ENCODE results near the gene SLC52A3. TPM values are rescaled to one million over a fixed set of nuclear protein-coding genes. Genes with fewer than 3 reads are reported as not detected.
A peak's percentile ranks its signal among the peaks of the same experiment; 100 is the strongest.
"Not testable (repeated sequence)": the region's sequence is repeated elsewhere in the genome, so short reads cannot be mapped to it uniquely, and the experiment has no call there.

The SLC52A3 gene
- not detected for total RNA-seq

DNA sequence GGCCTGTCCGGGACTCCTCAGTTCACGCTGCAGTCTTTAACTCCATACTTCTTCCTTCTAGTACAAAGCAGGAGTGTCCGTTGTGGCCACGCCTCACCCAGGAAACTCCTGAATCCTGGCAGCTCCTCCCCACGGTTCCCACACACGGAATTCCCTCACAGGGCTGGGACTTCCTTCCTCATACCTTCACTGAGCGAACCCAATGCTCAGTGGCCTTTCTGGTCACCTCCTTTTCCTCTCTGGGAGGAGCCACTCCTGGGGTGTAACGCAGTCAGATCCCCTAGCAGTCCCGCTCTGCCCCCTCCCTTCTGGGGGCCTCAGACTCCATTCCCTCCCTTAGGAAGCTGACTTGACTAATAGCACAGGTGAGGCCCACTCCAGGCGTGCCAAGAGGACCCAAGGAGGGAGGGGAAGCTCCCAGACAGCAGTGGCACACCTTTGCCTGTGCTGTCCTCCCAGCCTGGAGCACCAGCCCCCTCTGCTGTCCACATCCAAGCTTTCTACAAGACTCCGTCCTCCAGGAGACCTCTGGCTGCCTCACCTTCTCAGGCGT lies at the start of gene SLC52A3:
Gene SLC52A3, minus strand, starts transcription at position 75 of the 553 bp plus-strand sequence. CDS start 2,726 bp downstream, outside the sequence.
- no peak for DNase-seq
- H3K4me1 Mint-ChIP-seq (ENCODE audit: low read depth): no peaks in the 10 kb centered on the region
- ChIA-PET POLR2A (no interaction called here), CTCF (interaction anchor here (1.1 to 2.1 kb wide), 2 partner anchors 7 to 72 kb away, joined by 3 to 10 read pairs; no protein-coding TSS in a partner anchor)
- H3K27me3 Mint-ChIP-seq (ENCODE audit: low read depth): peaks cover 5% of the 10 kb centered on the region
- no peak within 1 kb of the TSS for H3K4me3 Mint-ChIP-seq
- ATAC-seq: no peak
- H3K27ac Mint-ChIP-seq: no peak within 1 kb of the TSS
- no peaks in the 10 kb centered on the region for H3K9me3 Mint-ChIP-seq (ENCODE audit: insufficient read depth)
- no peaks in the 10 kb centered on the region for H3K36me3 Mint-ChIP-seq (ENCODE audit: low read depth)

DNA sequence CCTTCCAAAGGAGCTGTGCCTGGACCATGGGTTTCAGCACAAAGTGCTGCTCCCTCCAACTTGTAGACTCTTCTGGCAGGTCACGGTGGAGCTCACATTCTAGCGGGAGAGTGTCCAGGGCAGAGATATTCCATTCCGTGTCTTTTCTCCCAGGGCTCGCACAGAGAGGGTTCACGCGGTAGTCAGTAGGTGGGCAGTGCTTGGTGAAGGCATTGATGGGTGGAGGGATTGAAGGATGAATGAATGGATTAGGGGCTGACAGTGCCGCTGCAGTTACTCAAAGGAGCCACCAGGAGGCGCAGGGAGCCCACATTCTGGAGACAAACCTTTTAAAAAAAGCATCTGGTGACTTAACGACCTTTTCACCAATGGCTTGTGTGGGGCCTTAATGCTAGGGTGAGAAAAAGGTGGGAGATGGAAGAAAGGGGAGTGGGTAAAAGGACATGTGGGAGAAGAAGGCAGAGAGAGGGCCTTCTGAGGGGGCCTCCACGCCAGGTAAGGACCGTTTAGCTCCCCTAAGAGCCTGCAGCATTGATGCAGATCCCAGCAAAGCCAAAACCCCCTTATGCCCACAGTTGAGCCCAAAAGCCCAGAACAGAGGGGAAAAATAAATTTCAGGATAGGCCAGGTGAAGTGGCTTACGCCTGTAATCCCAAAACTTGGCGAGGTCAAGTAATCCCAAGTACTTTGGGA lies 47.8 kb upstream of the SLC52A3 start:
- no peaks in the 10 kb centered on the region for H3K9me3 Mint-ChIP-seq (ENCODE audit: insufficient read depth)
- H3K27me3 Mint-ChIP-seq (ENCODE audit: low read depth): peaks cover 6% of the 10 kb centered on the region
- H3K36me3 Mint-ChIP-seq (ENCODE audit: low read depth): no peaks in the 10 kb centered on the region
- no peak overlapping the region for H3K27ac Mint-ChIP-seq
- no peak overlapping the region for H3K4me3 Mint-ChIP-seq
- H3K4me1 Mint-ChIP-seq (ENCODE audit: low read depth): no peaks in the 10 kb centered on the region
- DNase-seq (peak; percentile 74), ATAC-seq (peak; percentile 55)
- CTCF ChIA-PET: interaction anchor here (0.9 to 6.6 kb wide), 10 partner anchors 17 to 397 kb away, joined by 3 to 143 read pairs (median 4); partner anchors contain the start of gene FAM110A
- POLR2A ChIA-PET: interaction anchor here (1.4 kb wide), 1 partner anchor 140 kb away, joined by 3 read pairs; no protein-coding TSS in a partner anchor

DNA sequence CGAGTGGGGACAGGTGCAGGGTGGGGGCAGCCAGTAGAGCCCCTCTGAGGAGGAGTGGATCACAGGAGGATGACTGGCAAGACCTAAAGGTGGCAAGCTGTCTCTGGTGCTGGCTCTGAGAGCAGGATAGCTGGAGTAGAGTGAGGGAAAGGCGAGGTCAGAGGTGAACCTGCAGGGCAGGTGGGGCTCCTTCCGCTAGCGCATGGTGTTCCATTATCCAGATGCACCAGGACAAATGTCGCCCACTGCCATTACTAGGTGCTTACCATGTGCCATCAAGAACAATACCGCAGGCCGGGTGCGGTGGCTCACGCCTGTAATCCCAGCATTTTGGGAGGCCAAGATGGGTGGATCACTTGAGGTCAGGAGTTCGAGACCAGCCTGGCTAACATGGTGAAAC lies 46.9 kb upstream of the SLC52A3 start:
- CTCF ChIA-PET: interaction anchor here (0.9 to 6.6 kb wide), 10 partner anchors 18 to 398 kb away, joined by 3 to 143 read pairs (median 4); partner anchors contain the start of gene FAM110A
- POLR2A ChIA-PET: interaction anchor here (1.4 kb wide), 1 partner anchor 140 kb away, joined by 3 read pairs; no protein-coding TSS in a partner anchor
- no peaks in the 10 kb centered on the region for H3K4me1 Mint-ChIP-seq (ENCODE audit: low read depth)
- H3K36me3 Mint-ChIP-seq (ENCODE audit: low read depth): no peaks in the 10 kb centered on the region
- ATAC-seq: no peak
- no peaks in the 10 kb centered on the region for H3K9me3 Mint-ChIP-seq (ENCODE audit: insufficient read depth)
- DNase-seq: no peak
- H3K4me3 Mint-ChIP-seq: no peak overlapping the region
- H3K27ac Mint-ChIP-seq: no peak overlapping the region
- H3K27me3 Mint-ChIP-seq (ENCODE audit: low read depth): peaks cover 5% of the 10 kb centered on the region

DNA sequence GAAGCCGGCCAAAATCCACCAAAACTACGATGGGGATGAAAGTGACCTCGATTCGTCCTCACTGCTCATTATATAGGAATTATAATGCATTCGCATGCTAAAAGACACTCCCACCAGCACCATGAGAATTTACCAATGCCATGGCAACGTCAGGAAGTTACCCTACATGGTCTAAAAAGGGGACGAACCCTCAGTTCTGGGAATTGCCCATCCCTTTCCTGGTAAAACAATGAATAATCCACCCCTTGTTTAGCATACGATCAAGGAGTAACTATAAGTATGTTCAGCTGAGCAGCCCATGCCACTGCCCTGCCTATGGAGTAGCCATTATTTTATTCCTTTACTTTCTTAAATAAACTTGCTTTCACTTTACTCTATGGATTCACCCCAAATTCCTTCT lies 45.1 kb upstream of the SLC52A3 start:
- H3K4me3 Mint-ChIP-seq: no peak overlapping the region
- CTCF ChIA-PET: no interaction called here
- ATAC-seq (no peak), DNase-seq (no peak)
- H3K36me3 Mint-ChIP-seq (ENCODE audit: low read depth): no peaks in the 10 kb centered on the region
- POLR2A ChIA-PET: no interaction called here
- H3K4me1 Mint-ChIP-seq (ENCODE audit: low read depth): no peaks in the 10 kb centered on the region
- no peak overlapping the region for H3K27ac Mint-ChIP-seq
- peaks cover 3% of the 10 kb centered on the region for H3K9me3 Mint-ChIP-seq (ENCODE audit: insufficient read depth)
- peaks cover 12% of the 10 kb centered on the region for H3K27me3 Mint-ChIP-seq (ENCODE audit: low read depth)

DNA sequence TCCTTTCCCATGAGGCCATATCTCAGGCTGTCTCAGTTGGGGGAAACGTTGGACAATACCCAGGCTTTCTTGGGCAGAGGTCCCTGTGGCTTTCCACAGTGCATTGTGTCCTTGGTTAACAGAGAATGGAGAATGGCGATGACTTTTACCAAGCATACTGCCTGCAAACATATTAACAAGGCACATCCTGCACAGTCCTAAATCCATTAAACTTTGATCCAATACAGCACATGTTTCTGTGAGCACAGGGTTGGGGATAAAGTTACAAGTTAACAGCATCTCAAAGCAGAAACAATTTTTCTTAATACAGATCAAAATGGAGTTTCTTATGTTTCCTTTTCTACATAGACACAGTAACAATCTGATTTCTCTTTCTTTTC lies 44.1 kb upstream of the SLC52A3 start:
- POLR2A ChIA-PET; DNase-seq; H3K36me3 Mint-ChIP-seq (ENCODE audit: low read depth); H3K27ac Mint-ChIP-seq; H3K4me3 Mint-ChIP-seq; H3K4me1 Mint-ChIP-seq (ENCODE audit: low read depth); ATAC-seq; H3K9me3 Mint-ChIP-seq (ENCODE audit: insufficient read depth): not testable (repeated sequence)
- CTCF ChIA-PET: interaction anchor here (0.8 kb wide), 1 partner anchor 60 kb away, joined by 3 read pairs; no protein-coding TSS in a partner anchor
- H3K27me3 Mint-ChIP-seq (ENCODE audit: low read depth): peaks cover 14% of the 10 kb centered on the region

DNA sequence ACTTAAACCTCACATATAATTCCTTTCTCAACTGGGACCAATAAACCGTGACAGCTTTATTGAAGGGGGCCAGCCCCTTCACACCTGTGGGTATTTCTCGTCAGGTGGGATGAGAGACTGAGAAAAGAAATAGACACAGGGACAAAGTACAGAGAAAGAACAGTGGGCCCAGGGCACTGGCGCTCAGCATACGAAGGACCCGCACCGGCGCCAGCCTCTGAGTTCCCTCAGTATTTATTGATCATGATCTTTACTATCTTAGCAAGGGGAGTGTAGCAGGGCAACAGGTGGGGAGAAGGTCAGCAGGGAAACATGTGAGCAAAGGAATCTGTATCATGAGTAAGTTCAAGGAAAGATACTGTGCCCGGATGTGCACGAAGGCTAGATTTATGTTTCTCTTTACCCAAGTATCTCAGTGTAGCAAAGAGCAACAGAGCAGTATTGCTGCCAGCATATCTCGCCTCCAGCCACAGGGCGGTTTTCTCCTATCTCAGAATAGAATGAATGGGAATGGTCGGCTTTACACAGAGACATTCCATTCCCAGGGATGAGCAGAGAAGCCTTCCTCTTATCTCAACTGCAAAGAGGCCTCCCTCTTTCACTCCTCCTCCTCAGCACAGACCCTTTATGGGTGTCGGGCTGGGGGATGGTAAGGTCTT lies 43.6 kb upstream of the SLC52A3 start:
- H3K4me1 Mint-ChIP-seq (ENCODE audit: low read depth); H3K27ac Mint-ChIP-seq; POLR2A ChIA-PET; DNase-seq; H3K9me3 Mint-ChIP-seq (ENCODE audit: insufficient read depth); CTCF ChIA-PET; ATAC-seq; H3K36me3 Mint-ChIP-seq (ENCODE audit: low read depth); H3K4me3 Mint-ChIP-seq: not testable (repeated sequence)
- peaks cover 14% of the 10 kb centered on the region for H3K27me3 Mint-ChIP-seq (ENCODE audit: low read depth)

DNA sequence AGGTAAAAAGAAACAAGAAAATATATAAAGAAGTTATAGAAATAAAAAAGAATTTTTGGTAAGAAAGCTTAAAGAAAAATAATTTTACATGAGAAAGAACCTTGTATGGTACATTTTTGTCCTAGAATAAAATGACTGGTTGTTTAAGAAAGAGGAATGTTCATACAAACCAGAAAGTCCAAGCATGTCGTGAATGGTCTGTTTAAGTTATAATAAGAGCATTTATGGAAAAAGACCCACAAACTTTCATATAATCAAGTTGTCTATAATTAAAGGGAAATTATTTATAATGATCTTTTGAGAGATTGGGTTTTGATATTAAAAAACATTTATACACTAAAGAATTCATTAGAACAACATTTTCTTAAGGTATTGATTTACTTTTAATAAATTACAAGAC lies 37.4 kb upstream of the SLC52A3 start:
- H3K27me3 Mint-ChIP-seq (ENCODE audit: low read depth): peaks cover 12% of the 10 kb centered on the region
- H3K4me3 Mint-ChIP-seq: no peak overlapping the region
- H3K27ac Mint-ChIP-seq: no peak overlapping the region
- H3K4me1 Mint-ChIP-seq (ENCODE audit: low read depth): no peaks in the 10 kb centered on the region
- H3K36me3 Mint-ChIP-seq (ENCODE audit: low read depth): no peaks in the 10 kb centered on the region
- DNase-seq (no peak), ATAC-seq (no peak)
- CTCF ChIA-PET: interaction anchor here (1.9 kb wide), 1 partner anchor 150 kb away, joined by 15 read pairs; no protein-coding TSS in a partner anchor
- POLR2A ChIA-PET: no interaction called here
- H3K9me3 Mint-ChIP-seq (ENCODE audit: insufficient read depth): peaks cover 23% of the 10 kb centered on the region

DNA sequence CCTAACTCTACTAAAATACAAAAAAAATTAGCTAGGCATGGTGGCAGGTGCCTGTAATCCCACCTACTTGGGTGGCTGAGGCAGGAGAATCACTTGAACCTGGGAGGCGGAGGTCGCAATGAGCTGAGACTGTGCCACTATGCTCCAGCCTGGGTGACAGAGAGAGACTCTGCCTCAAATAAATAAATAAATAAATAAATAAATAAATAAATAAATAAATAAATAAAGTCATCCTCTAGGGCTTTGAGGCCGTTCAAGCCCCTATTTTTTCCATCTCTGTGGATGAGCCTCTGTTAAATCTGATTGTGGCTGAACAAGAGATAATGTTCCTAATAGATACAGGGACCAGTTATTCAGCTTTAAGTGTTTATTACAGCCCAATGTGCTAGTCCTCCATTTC lies 33.4 kb upstream of the SLC52A3 start:
- no peaks in the 10 kb centered on the region for H3K36me3 Mint-ChIP-seq (ENCODE audit: low read depth)
- POLR2A ChIA-PET: no interaction called here
- no peak for DNase-seq
- CTCF ChIA-PET: no interaction called here
- no peak overlapping the region for H3K4me3 Mint-ChIP-seq
- H3K27me3 Mint-ChIP-seq (ENCODE audit: low read depth): peaks cover 2% of the 10 kb centered on the region
- no peak for ATAC-seq
- H3K9me3 Mint-ChIP-seq (ENCODE audit: insufficient read depth): peaks cover 20% of the 10 kb centered on the region
- no peaks in the 10 kb centered on the region for H3K4me1 Mint-ChIP-seq (ENCODE audit: low read depth)
- no peak overlapping the region for H3K27ac Mint-ChIP-seq

DNA sequence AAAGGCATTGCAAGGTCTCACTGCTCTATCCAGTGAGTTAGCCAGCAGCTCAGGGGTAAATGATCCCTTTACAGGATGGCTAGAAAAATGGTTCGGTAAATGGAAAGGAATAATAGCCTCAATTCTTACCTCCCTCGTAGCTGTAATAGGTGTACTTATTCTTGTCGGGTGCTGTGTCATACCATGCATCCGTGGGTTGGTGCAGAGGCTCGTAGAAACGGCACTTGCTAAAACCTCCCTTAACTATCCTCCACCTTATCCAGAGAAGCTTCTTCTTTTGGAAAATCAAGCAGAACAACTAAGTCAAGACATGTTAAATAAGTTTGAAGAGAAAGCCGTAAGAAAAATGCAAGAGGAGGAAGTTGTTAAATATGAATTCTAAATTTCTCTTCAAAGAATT lies 31.7 kb upstream of the SLC52A3 start:
- H3K27me3 Mint-ChIP-seq (ENCODE audit: low read depth); ATAC-seq; CTCF ChIA-PET; DNase-seq; H3K4me3 Mint-ChIP-seq; H3K36me3 Mint-ChIP-seq (ENCODE audit: low read depth); H3K27ac Mint-ChIP-seq; POLR2A ChIA-PET; H3K4me1 Mint-ChIP-seq (ENCODE audit: low read depth): not testable (repeated sequence)
- H3K9me3 Mint-ChIP-seq (ENCODE audit: insufficient read depth): peaks cover 12% of the 10 kb centered on the region

DNA sequence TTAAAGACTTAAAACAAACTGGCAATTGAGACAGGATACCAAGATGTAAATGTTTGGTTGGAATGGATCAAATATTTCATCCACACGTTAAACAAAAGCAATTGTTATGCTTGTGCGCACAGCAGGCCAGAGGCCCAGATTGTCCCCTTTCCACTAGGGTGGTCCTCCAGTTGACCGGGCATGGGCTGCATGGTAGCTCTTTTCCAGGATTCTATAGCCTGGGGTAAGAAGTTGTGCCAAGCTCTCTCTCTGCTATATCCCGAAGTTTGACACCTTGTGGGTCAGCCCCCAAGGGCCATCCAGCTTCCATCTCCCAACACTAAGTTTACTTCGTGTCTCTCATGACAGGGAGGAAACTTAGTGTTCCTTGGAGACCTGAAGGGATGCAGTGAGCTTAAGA lies 30.4 kb upstream of the SLC52A3 start:
- DNase-seq; H3K27ac Mint-ChIP-seq; ATAC-seq; H3K4me3 Mint-ChIP-seq; POLR2A ChIA-PET; CTCF ChIA-PET; H3K4me1 Mint-ChIP-seq (ENCODE audit: low read depth); H3K36me3 Mint-ChIP-seq (ENCODE audit: low read depth); H3K9me3 Mint-ChIP-seq (ENCODE audit: insufficient read depth); H3K27me3 Mint-ChIP-seq (ENCODE audit: low read depth): not testable (repeated sequence)

DNA sequence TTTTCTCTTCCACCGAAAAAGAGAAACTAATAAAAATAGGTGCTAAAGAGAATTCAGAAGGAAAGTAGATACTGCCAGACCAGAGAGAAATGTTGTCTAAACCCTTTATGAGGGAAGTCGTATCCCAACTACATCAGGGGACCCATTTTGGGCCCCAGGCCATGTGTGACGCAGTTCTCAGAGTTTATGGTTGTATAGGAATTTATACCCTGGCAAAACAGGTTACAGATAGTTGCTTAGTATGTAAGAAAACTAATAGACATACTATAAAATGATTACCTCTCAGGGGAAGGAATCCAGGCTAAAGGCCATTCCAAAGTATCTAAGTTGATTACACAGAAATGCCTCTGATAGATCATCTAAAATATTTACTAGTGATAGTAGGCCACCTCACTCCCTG lies 28.6 kb upstream of the SLC52A3 start:
- ATAC-seq: no peak
- Mint-ChIP-seq H3K27me3 (ENCODE audit: low read depth) (no peaks in the 10 kb centered on the region), H3K36me3 (ENCODE audit: low read depth) (no peaks in the 10 kb centered on the region), H3K4me1 (ENCODE audit: low read depth) (no peaks in the 10 kb centered on the region), H3K9me3 (ENCODE audit: insufficient read depth) (peaks cover 5% of the 10 kb centered on the region), H3K4me3 (no peak overlapping the region), H3K27ac (no peak overlapping the region)
- ChIA-PET CTCF (no interaction called here), POLR2A (no interaction called here)
- DNase-seq: no peak

DNA sequence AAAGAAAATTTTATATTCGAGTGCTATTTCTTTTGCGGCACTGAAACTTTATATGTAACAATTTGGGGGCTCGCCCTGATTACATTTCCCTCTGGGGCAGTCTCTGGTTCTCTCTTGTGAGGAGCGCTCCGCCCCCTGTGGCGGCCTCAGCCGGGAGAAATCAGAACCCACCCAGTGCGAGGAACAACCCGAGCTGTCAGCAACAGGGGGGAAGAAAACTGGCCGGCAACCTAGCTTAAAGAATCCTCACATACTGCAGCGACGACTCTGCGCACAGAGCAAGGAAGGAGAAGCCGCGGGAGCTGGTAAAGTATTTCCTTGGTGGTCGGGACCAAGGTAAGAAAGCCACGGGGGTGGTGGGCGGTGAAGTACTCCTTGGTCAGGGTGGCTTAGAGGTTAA lies 23.9 kb upstream of the SLC52A3 start:
- CTCF ChIA-PET: no interaction called here
- ATAC-seq (no peak), DNase-seq (no peak)
- Mint-ChIP-seq H3K27ac (no peak overlapping the region), H3K27me3 (ENCODE audit: low read depth) (peaks cover 5% of the 10 kb centered on the region), H3K4me3 (no peak overlapping the region), H3K4me1 (ENCODE audit: low read depth) (no peaks in the 10 kb centered on the region), H3K9me3 (ENCODE audit: insufficient read depth) (peaks cover 8% of the 10 kb centered on the region), H3K36me3 (ENCODE audit: low read depth) (peaks cover 2% of the 10 kb centered on the region)
- POLR2A ChIA-PET: no interaction called here
